ENCODE measurements around the gene C4BPA.

DNA sequence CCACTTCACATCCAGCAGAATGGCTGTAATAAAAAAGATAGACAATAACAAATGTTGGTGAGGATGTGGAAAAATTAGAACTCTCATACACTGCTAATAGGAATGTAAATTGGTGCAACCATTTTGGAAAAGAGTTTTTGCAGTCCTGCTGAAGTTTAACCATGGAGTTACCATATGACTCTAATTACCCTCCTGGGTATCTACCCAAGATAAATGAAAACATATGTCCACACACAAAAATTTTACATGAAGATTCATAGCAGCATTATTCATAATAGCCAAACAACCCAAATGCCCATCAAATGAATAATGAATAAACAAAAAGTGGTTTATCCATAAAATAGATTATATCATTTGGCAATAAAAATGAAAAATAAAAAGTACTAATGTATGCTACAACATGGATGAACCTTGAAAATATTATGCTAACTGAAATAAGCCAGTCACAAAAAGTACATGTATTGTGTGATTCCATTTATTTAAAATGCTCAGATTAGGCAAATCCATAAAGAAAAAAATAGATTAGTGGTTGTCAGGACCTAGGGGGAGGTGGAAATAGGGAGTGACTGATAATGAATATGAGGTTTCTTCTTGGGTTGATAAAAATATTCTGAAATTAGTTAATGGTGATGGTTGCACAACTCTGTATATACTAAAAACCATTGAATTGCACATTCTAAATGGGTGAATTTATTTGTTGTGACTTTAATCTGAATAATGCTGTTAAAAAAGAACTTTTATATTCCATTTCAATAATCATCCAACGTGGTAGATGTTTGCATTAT is 26.4 kb downstream of the C4BPA start:
- TF ChIP-seq CREB1 (IDR thresholded peaks at IDR 0.05; ENCODE audit: low read depth) (no peak), EP300 (IDR thresholded peaks at IDR 0.05; ENCODE audit: borderline replicate concordance) (no peak), YY1 (IDR thresholded peaks at IDR 0.05; ENCODE audit: low read depth) (no peak), CEBPB (IDR thresholded peaks at IDR 0.05) (no peak), TAF1 (IDR thresholded peaks at IDR 0.05; ENCODE audit: low read depth) (no peak), TCF12 (IDR thresholded peaks at IDR 0.05; ENCODE audit: low read depth) (no peak), TEAD4 (IDR thresholded peaks at IDR 0.05) (no peak)
- TF ChIP-seq, protein P1, sequence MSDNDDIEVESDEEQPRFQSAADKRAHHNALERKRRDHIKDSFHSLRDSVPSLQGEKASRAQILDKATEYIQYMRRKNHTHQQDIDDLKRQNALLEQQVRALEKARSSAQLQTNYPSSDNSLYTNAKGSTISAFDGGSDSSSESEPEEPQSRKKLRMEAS (IDR thresholded peaks at IDR 0.05) = no peak
- TF ChIP-seq, protein P2, sequence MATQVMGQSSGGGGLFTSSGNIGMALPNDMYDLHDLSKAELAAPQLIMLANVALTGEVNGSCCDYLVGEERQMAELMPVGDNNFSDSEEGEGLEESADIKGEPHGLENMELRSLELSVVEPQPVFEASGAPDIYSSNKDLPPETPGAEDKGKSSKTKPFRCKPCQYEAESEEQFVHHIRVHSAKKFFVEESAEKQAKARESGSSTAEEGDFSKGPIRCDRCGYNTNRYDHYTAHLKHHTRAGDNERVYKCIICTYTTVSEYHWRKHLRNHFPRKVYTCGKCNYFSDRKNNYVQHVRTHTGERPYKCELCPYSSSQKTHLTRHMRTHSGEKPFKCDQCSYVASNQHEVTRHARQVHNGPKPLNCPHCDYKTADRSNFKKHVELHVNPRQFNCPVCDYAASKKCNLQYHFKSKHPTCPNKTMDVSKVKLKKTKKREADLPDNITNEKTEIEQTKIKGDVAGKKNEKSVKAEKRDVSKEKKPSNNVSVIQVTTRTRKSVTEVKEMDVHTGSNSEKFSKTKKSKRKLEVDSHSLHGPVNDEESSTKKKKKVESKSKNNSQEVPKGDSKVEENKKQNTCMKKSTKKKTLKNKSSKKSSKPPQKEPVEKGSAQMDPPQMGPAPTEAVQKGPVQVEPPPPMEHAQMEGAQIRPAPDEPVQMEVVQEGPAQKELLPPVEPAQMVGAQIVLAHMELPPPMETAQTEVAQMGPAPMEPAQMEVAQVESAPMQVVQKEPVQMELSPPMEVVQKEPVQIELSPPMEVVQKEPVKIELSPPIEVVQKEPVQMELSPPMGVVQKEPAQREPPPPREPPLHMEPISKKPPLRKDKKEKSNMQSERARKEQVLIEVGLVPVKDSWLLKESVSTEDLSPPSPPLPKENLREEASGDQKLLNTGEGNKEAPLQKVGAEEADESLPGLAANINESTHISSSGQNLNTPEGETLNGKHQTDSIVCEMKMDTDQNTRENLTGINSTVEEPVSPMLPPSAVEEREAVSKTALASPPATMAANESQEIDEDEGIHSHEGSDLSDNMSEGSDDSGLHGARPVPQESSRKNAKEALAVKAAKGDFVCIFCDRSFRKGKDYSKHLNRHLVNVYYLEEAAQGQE (IDR thresholded peaks at IDR 0.05; ENCODE audit: low read depth) = no peak

Data from Ishikawa (cell line).